DOHH2 (cell line): ENCODE measurements around the gene PRPF40A.

Experiments used
- CTCF ChIP-seq: fragments of 200-600 bp; sonication (generic); IDR thresholded peaks from one replicate; pipeline ENCODE4 v1.5.1; 2014; ENCODE audit warnings: antibody characterized with exemption, mild to moderate bottlenecking, low read depth, low read length; ENCODE audit not compliant: poor library complexity, severe bottlenecking
- EZH2phosphoT487 ChIP-seq: fragments of 200-600 bp; sonication (generic); IDR thresholded peaks from 2 replicates; pipeline ENCODE4 v1.6.1; 2017; ENCODE audit warnings: borderline replicate concordance, mild to moderate bottlenecking, antibody characterized with exemption, low read length, moderate library complexity, mixed read lengths

- TF ChIP-seq CTCF (no peak), EZH2phosphoT487 (no peak)
These were observed 21.2 kb upstream of the PRPF40A start for GRCh38 chr2:152738438-152738837.
